ENCODE data around the gene EBI3. TPM values are rescaled to one million over a fixed set of nuclear protein-coding genes. Genes with fewer than 3 reads are reported as not detected.
"Not testable (repeated sequence)": the region's sequence is repeated elsewhere in the genome, so short reads cannot be mapped to it uniquely, and the experiment has no call there.

EBI3 gene
- total RNA-seq, 1 donor: not detected

DNA sequence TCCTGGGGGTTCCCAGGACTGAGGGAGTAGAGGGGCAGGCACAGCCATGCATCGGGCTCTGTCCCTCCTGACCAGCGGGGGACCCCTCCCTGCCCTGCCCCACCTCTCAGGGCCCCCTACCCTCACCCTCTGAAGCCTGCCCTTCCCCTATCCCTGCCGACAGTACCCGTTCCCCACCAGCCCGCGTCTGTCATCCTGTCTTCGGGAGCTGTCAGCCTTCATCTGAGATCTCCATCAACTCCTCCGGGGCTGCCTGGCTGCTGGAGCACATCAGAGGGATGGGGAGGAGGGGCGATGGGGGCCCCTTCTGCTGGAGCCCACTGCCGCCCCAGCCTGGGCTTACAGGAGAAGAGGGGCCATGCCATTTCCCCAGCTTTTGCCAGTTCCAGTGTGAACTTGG, 43.6 kb downstream of the EBI3 start:
- H3K4me3 ChIP-seq (ENCODE audit: low read depth, low read length): no peak overlapping the region
- no peak for DNase-seq (ENCODE audit: low read depth)
- no peak for TF ChIP-seq CTCF (IDR thresholded peaks at IDR 0.05; ENCODE audit: insufficient read depth, low read length)

DNA sequence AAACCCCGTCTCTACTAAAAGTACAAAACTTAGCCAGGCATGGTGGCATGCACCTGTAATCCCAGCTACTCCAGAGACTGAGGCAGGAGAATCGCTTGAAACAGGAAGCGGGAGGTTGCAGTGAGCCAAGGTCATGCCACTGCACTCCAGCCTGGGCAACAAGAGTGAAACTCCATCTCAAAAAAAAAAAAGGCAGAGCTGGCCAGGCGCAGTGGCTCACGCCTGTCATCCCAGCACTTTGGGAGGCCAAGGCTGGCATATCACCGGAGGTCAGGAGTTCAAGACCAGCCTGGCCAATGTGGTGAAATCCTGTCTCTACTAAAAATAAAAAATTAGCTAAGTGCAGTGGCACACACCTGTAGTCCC, 45.0 kb downstream of the EBI3 start:
- H3K4me3 ChIP-seq (ENCODE audit: low read depth, low read length); DNase-seq (ENCODE audit: low read depth): not testable (repeated sequence)

DNA sequence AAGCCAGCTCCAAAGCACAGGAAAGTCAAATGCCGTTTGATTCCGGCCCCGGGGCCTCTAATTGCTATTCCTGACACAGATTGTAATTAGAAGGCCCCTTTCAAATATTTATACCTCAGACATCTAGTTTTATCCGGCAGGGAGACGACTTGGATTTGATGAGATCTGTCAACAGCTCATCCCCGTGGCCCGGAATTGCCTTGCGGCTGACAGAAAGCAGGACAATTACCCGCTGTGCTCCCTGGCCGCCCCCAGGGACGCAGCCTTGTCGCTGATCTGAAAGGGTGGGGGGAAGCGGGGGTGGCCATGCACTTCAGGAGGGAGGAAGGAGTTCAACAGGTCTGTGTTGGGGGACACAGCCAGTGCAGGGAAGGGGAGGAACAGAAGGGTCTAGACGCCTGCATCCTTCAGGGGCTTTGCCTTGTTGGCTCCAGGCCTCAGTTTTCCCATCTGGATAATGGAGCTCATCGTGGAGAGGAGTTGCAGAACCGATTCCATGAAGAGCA, 47.9 kb downstream of the EBI3 start:
- no peak for DNase-seq (ENCODE audit: low read depth)
- TF ChIP-seq CTCF (IDR thresholded peaks at IDR 0.05; ENCODE audit: insufficient read depth, low read length): no peak
- no peak overlapping the region for H3K4me3 ChIP-seq (ENCODE audit: low read depth, low read length)

- TF ChIP-seq CTCF (IDR thresholded peaks at IDR 0.05; ENCODE audit: insufficient read depth, low read length): no peak
- no peak for DNase-seq (ENCODE audit: low read depth)
Observed at GRCh38 chr19:4278010-4278409, 48.7 kb downstream of the EBI3 start.

GRCh38 chr19:4278419-4279266, 49.3 kb downstream of the EBI3 start, which contains the start of gene SHD:
TSS of gene SHD (plus strand) at chr19:4279266. CDS start at chr19:4280064, 798 bp downstream.
- DNase-seq (ENCODE audit: low read depth): no peak
- TF ChIP-seq CTCF (IDR thresholded peaks at IDR 0.05; ENCODE audit: insufficient read depth, low read length): no peak
- no peak within 1 kb of the TSS for H3K4me3 ChIP-seq (ENCODE audit: low read depth, low read length)

More at GRCh38 chr19:4278010-4278409, 48.7 kb downstream of the EBI3 start:
- no peak overlapping the region for H3K4me3 ChIP-seq (ENCODE audit: low read depth, low read length)

DNA sequence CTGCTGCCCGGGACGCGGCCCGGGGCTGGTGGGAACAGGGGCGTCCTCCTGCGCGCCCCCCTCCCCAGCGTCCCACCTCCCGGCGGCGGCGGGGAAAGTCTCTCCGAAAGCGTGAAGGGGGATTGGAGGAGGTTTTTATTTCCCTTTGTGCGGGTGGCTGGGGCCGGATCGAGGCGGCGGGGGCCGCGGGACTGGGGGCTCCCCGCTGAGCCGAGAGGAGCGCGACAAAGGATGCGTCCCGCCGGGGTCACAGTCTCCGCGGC, 49.9 kb downstream of the EBI3 start:
- no peak overlapping the region for H3K4me3 ChIP-seq (ENCODE audit: low read depth, low read length)
- no peak for DNase-seq (ENCODE audit: low read depth)
- no peak for TF ChIP-seq CTCF (IDR thresholded peaks at IDR 0.05; ENCODE audit: insufficient read depth, low read length)

DNA sequence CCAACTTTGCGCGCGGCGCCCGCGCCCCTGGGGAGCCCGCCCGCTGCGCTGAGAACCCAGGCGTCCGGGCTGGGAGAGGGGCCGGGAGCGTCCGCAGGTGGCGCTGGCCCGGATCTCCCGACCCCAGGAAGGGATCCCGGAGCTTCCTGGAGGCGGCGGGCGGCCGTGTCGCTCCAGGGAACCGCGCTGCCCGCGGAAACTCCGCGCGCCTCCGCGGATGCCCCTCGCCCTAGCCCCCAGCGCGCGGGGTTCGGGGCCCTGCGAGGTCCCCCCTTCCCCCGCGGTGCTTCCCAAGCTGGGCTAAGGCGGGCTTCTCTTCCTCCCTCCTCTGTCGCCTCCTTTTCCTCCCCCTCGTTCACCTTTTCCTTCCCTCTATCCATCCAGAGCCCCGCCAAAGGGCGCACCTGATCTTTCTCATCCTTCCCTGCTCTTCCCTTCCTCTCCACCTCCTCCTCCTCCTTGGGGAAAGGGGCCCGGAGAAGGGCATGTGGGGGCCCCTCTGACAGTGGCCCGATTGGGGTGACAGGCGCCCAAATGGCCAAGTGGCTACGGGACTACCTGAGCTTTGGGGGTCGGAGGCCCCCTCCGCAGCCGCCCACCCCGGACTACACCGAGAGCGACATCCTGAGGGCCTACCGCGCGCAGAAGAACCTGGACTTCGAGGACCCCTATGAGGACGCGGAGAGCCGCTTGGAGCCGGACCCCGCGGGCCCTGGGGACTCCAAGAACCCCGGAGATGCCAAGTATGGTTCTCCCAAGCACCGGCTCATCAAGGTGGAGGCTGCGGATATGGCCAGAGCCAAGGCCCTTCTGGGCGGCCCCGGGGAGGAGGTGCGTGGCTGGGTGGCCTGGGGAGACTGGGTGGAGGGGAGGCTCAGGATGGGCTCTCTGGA, 50.5 kb downstream of the EBI3 start:
- no peak overlapping the region for H3K4me3 ChIP-seq (ENCODE audit: low read depth, low read length)
- no peak for TF ChIP-seq CTCF (IDR thresholded peaks at IDR 0.05; ENCODE audit: insufficient read depth, low read length)
- no peak for DNase-seq (ENCODE audit: low read depth)

Measured in fibroblast of the aortic adventitia (primary cell).